Mesenchymal stem cell (in vitro differentiated cells and primary cell): ENCODE measurements around the gene ANKUB1. TPM values are rescaled to one million over a fixed set of nuclear protein-coding genes. Genes with fewer than 3 reads are reported as not detected.
"Not testable (repeated sequence)": the region's sequence is repeated elsewhere in the genome, so short reads cannot be mapped to it uniquely, and the experiment has no call there.

ENCODE experiments used
- DNase-seq: peaks from one replicate; pipeline ENCODE4 v3.0.0-alpha.2; 2013
- H2AFZ ChIP-seq: one replicate; pipeline ENCODE4 v1.6.1; 2013; ENCODE audit warnings: low read depth, mild to moderate bottlenecking, control low read depth, inconsistent platforms, low read length, moderate library complexity
- H2AK5ac ChIP-seq: 2 replicates; pipeline ENCODE4 v1.6.1; 2013; ENCODE audit warnings: low read length, moderate library complexity, mild to moderate bottlenecking, inconsistent platforms; ENCODE audit not compliant: severe bottlenecking
- H2BK120ac ChIP-seq: one replicate; pipeline ENCODE4 v1.6.1; 2013; ENCODE audit warnings: low read depth, mild to moderate bottlenecking, inconsistent platforms, low read length, moderate library complexity
- H2BK12ac ChIP-seq, 2 experiments: one replicate each; pipeline ENCODE4 v1.6.1; 2013; ENCODE audit warnings: inconsistent platforms in 2 of 2, low read length in 2 of 2, mild to moderate bottlenecking in 2 of 2, moderate library complexity in 2 of 2, control low read depth in 1 of 2
- H2BK15ac ChIP-seq: one replicate; pipeline ENCODE4 v1.6.1; 2013; ENCODE audit warnings: mild to moderate bottlenecking, low read depth, inconsistent platforms; ENCODE audit not compliant: poor library complexity, severe bottlenecking
- H2BK5ac ChIP-seq: 2 replicates; pipeline ENCODE4 v1.6.1; 2013; ENCODE audit warnings: low read depth, mild to moderate bottlenecking, low read length, control low read depth, inconsistent platforms; ENCODE audit not compliant: poor library complexity, severe bottlenecking
- H3K14ac ChIP-seq, 2 experiments: one replicate each; pipeline ENCODE4 v1.6.1; 2013; ENCODE audit warnings: inconsistent platforms in 2 of 2, low read length in 2 of 2, control low read depth in 1 of 2, mild to moderate bottlenecking in 1 of 2, moderate library complexity in 1 of 2
- H3K18ac ChIP-seq, 2 experiments: one replicate each; pipeline ENCODE4 v1.6.1; 2013; ENCODE audit warnings: inconsistent platforms in 2 of 2, low read length in 2 of 2, control low read depth in 1 of 2, low read depth in 1 of 2, mild to moderate bottlenecking in 1 of 2
- H3K23ac ChIP-seq, 2 experiments: one replicate each; pipeline ENCODE4 v1.6.1; 2013; ENCODE audit warnings: inconsistent platforms in 2 of 2, low read length in 2 of 2, mild to moderate bottlenecking in 2 of 2, moderate library complexity in 2 of 2, control low read depth in 1 of 2
- H3K27ac ChIP-seq: 2 replicates; pipeline ENCODE4 v1.5.1; 2013; ENCODE audit warnings: mild to moderate bottlenecking, moderate library complexity, low read length, control low read depth, inconsistent platforms; ENCODE audit not compliant: poor library complexity, severe bottlenecking
- H3K27me3 ChIP-seq, 2 experiments: 2 replicates each; pipeline versions ENCODE4 v1.6.1 to v1.7.0; 2013; ENCODE audit warnings: low read length in 2 of 2, mild to moderate bottlenecking in 2 of 2, moderate library complexity in 2 of 2, control low read depth in 1 of 2, inconsistent platforms in 1 of 2; ENCODE audit not compliant: control insufficient read depth in 1 of 2, insufficient read depth in 1 of 2
- H3K36me3 ChIP-seq, 2 experiments: 2 replicates each; pipeline versions ENCODE4 v1.6.1 to v1.7.0; 2013; ENCODE audit warnings: low read length in 2 of 2, control low read depth in 1 of 2, inconsistent platforms in 1 of 2, low read depth in 1 of 2, mild to moderate bottlenecking in 1 of 2; ENCODE audit not compliant: insufficient read depth in 2 of 2, control insufficient read depth in 1 of 2
- H3K4ac ChIP-seq, 2 experiments: one replicate each; pipeline ENCODE4 v1.6.1; 2013; ENCODE audit warnings: inconsistent platforms in 2 of 2, low read length in 2 of 2, mild to moderate bottlenecking in 2 of 2, moderate library complexity in 2 of 2, control low read depth in 1 of 2, low read depth in 1 of 2
- H3K4me1 ChIP-seq: 2 replicates; pipeline ENCODE4 v1.6.1; 2013; ENCODE audit warnings: low read depth, low read length, control low read depth; ENCODE audit not compliant: control insufficient read depth, insufficient read depth
- H3K4me2 ChIP-seq: 2 replicates; pipeline ENCODE4 v1.6.1; 2013; ENCODE audit warnings: low read length, mild to moderate bottlenecking, inconsistent platforms; ENCODE audit not compliant: poor library complexity, severe bottlenecking
- H3K4me3 ChIP-seq, 2 experiments: 2 replicates each; pipeline versions ENCODE4 v1.5.1 to v1.7.0; 2013; ENCODE audit warnings: low read length in 2 of 2, mild to moderate bottlenecking in 2 of 2, control low read depth in 1 of 2, low read depth in 1 of 2; ENCODE audit not compliant: insufficient read depth in 1 of 2
- H3K79me1 ChIP-seq: replicated peaks from 2 replicates; pipeline ENCODE4 v1.6.1; 2013; ENCODE audit warnings: mild to moderate bottlenecking, control low read depth, low read length, inconsistent platforms; ENCODE audit not compliant: poor library complexity, severe bottlenecking
- H3K9ac ChIP-seq: 2 replicates; pipeline ENCODE4 v1.7.0; 2013; ENCODE audit warnings: mild to moderate bottlenecking, low read length, moderate library complexity
- H3K9me3 ChIP-seq: 2 replicates; pipeline ENCODE4 v1.7.0; 2013; ENCODE audit warnings: mild to moderate bottlenecking, low read length; ENCODE audit not compliant: control insufficient read depth
- H4K8ac ChIP-seq: one replicate; pipeline ENCODE4 v1.6.1; 2013; ENCODE audit warnings: inconsistent platforms, mild to moderate bottlenecking, low read length, moderate library complexity
- H4K91ac ChIP-seq: one replicate; pipeline ENCODE4 v1.6.1; 2013; ENCODE audit warnings: mild to moderate bottlenecking, low read length, inconsistent platforms
- WGBS: methylation state at CpG from one replicate; pipeline ENCODE4 v1.1.7; 2013; ENCODE audit warnings: mixed read lengths; 5-methylcytosine and 5-hydroxymethylcytosine counted together
- polyA plus RNA-seq, 2 experiments: library from polyadenylated mRNA; stranded (reverse); fragments of 200-250 nt; gene quantifications; one replicate each; pipeline ENCODE4 v1.2.3, GENCODE V29; 2013

The ANKUB1 gene
- polyA plus RNA-seq (2013, experiment 1 of 2) = not detected
- polyA plus RNA-seq (2013, experiment 2 of 2) = not detected

- Histone ChIP-seq H3K4me2 (no peak within 1 kb of the TSS), H2AFZ (no peak within 1 kb of the TSS)
- 68% methylated on average over 2 of the region's 4 CpGs for WGBS
These were observed at the start of gene ANKUB1 for GRCh38 chr3:149792452-149793270. Gene ANKUB1, minus strand, starts transcription at chr3:149792554. Its CDS starts 188 bp downstream, at chr3:149792366.

GRCh38 chr3:149839896-149840295 lies 47.5 kb upstream of the ANKUB1 start:
- no peak for DNase-seq
- H2BK15ac ChIP-seq = no peak overlapping the region
- H3K36me3 ChIP-seq = peaks cover 0 to 7% of the 10 kb centered on the region in 2 experiments
- peaks cover 7% of the 10 kb centered on the region for H3K9me3 ChIP-seq
- H3K4me2 ChIP-seq = no peak overlapping the region
- H3K27ac ChIP-seq = no peak overlapping the region
- no peak overlapping the region for H3K4ac ChIP-seq
- no peaks in the 10 kb centered on the region for H3K4me1 ChIP-seq
- H3K9ac ChIP-seq = no peak overlapping the region
- H3K14ac ChIP-seq = no peak overlapping the region
- no peak overlapping the region for H4K91ac ChIP-seq
- H3K23ac ChIP-seq = no peak overlapping the region
- WGBS = 100% methylated on average over 3 of the region's 3 CpGs
- no peak overlapping the region for H2BK12ac ChIP-seq
- peaks cover 28% of the 10 kb centered on the region for H3K79me1 ChIP-seq
- H2AK5ac ChIP-seq = no peak overlapping the region
- no peak overlapping the region for H3K4me3 ChIP-seq
- H2AFZ ChIP-seq = no peak overlapping the region
- H4K8ac ChIP-seq = no peak overlapping the region
- no peak overlapping the region for H2BK5ac ChIP-seq
- no peaks in the 10 kb centered on the region for H3K27me3 ChIP-seq
- H3K18ac ChIP-seq = no peak overlapping the region
- H2BK120ac ChIP-seq = no peak overlapping the region

More at GRCh38 chr3:149792452-149793270, at the start of gene ANKUB1:
- Histone ChIP-seq H3K36me3 (no peaks in the 10 kb centered on the region), H3K4me1 (no peaks in the 10 kb centered on the region), H3K4me3 (no peak within 1 kb of the TSS), H4K8ac (no peak within 1 kb of the TSS), H3K79me1 (no peaks in the 10 kb centered on the region), H3K9me3 (no peaks in the 10 kb centered on the region), H3K27ac (no peak within 1 kb of the TSS), H3K4ac (no peak within 1 kb of the TSS), H2BK120ac (no peak within 1 kb of the TSS), H2BK5ac (no peak within 1 kb of the TSS), H3K9ac (no peak within 1 kb of the TSS), H2BK12ac (no peak within 1 kb of the TSS), H3K23ac (no peak within 1 kb of the TSS), H4K91ac (no peak within 1 kb of the TSS), H3K27me3 (no peaks in the 10 kb centered on the region), H3K18ac (no peak within 1 kb of the TSS), H2BK15ac (no peak within 1 kb of the TSS), H3K14ac (no peak within 1 kb of the TSS), H2AK5ac (no peak within 1 kb of the TSS)
- no peak for DNase-seq

GRCh38 chr3:149839469-149839868 lies 47.1 kb upstream of the ANKUB1 start:
- not testable (repeated sequence) for H3K4me2 ChIP-seq, H3K9ac ChIP-seq, DNase-seq, H3K27me3 ChIP-seq, H3K18ac ChIP-seq, H3K4me3 ChIP-seq, H3K23ac ChIP-seq, H2BK12ac ChIP-seq, H2AK5ac ChIP-seq, H3K4ac ChIP-seq, H3K14ac ChIP-seq, H3K4me1 ChIP-seq, H2BK5ac ChIP-seq, H2BK120ac ChIP-seq, H3K36me3 ChIP-seq, H2AFZ ChIP-seq, H4K91ac ChIP-seq, H4K8ac ChIP-seq, H3K27ac ChIP-seq, H2BK15ac ChIP-seq
- peaks cover 11% of the 10 kb centered on the region for H3K9me3 ChIP-seq
- peaks cover 28% of the 10 kb centered on the region for H3K79me1 ChIP-seq
- WGBS = 100% methylated on average over 1 of the region's 3 CpGs

GRCh38 chr3:149838491-149838890 lies 46.1 kb upstream of the ANKUB1 start:
- WGBS = 80% methylated on average over 2 of the region's 3 CpGs
- H3K27me3 ChIP-seq, H2AFZ ChIP-seq: not testable (repeated sequence)

More at GRCh38 chr3:149838491-149838890, 46.1 kb upstream of the ANKUB1 start:
- peaks cover 27% of the 10 kb centered on the region for H3K79me1 ChIP-seq
- not testable (repeated sequence) for H2BK120ac ChIP-seq, H4K8ac ChIP-seq, H2BK15ac ChIP-seq, H3K4me1 ChIP-seq, H3K4me2 ChIP-seq, H3K27ac ChIP-seq, H2AK5ac ChIP-seq, H3K9ac ChIP-seq, H3K14ac ChIP-seq, H3K4ac ChIP-seq, H3K36me3 ChIP-seq, H2BK5ac ChIP-seq, H4K91ac ChIP-seq, H3K4me3 ChIP-seq, H3K18ac ChIP-seq, DNase-seq, H2BK12ac ChIP-seq, H3K23ac ChIP-seq
- peaks cover 21% of the 10 kb centered on the region for H3K9me3 ChIP-seq
